IMR-90 (cell line): ENCODE results near the gene PRR23C.

ENCODE experiments used
- BHLHE40 ChIP-seq: fragments of 150-350 bp; IDR thresholded peaks from 2 replicates; pipeline ENCODE4 v1.6.1; 2016; ENCODE audit warnings: mild to moderate bottlenecking, low read depth, low read length
- CEBPB ChIP-seq: IDR thresholded peaks from 2 replicates; pipeline ENCODE4 v1.6.1; 2012; ENCODE audit warnings: low read depth, low read length, improper control_type of control experiment
- CTCF ChIP-seq: conservative IDR thresholded peaks from 2 replicates; pipeline ENCODE4 v1.5.1; 2012; ENCODE audit warnings: mild to moderate bottlenecking, low read depth, low read length, improper control_type of control experiment
- FOS ChIP-seq: fragments of 150-350 bp; IDR thresholded peaks from 2 replicates; pipeline ENCODE4 v1.6.1; 2016; ENCODE audit warnings: low read depth, low read length
- MAFK ChIP-seq: IDR thresholded peaks from 2 replicates; pipeline ENCODE4 v1.6.1; 2012; ENCODE audit warnings: low read depth, low read length, improper control_type of control experiment
- MAZ ChIP-seq: IDR thresholded peaks from 2 replicates; pipeline ENCODE4 v1.6.1; 2012; ENCODE audit warnings: low read depth, mild to moderate bottlenecking, low read length, improper control_type of control experiment, moderate library complexity, borderline replicate concordance
- POLR2A ChIP-seq: IDR thresholded peaks from 2 replicates; pipeline ENCODE4 v1.6.1; 2012; ENCODE audit warnings: mild to moderate bottlenecking, low read depth, low read length
- RAD21 ChIP-seq: IDR thresholded peaks from 2 replicates; pipeline ENCODE4 v1.6.1; 2012; ENCODE audit warnings: low read length, improper control_type of control experiment
- RCOR1 ChIP-seq: IDR thresholded peaks from 2 replicates; pipeline ENCODE4 v1.6.1; 2012; ENCODE audit warnings: mild to moderate bottlenecking, low read length, improper control_type of control experiment; ENCODE audit not compliant: insufficient replicate concordance
- RFX5 ChIP-seq: IDR thresholded peaks from 2 replicates; pipeline ENCODE4 v1.8.0; 2012; ENCODE audit warnings: low read depth, mild to moderate bottlenecking, low read length, moderate library complexity
- SMC3 ChIP-seq: fragments of 150-350 bp; IDR thresholded peaks from 2 replicates; pipeline ENCODE4 v1.6.1; 2016; ENCODE audit warnings: low read depth, mild to moderate bottlenecking, antibody characterized with exemption, low read length, moderate library complexity

GRCh38 chr3:139074565-139075115 lies 29.9 kb upstream of the PRR23C start:
- TF ChIP-seq SMC3 (no peak), CTCF (no peak), MAFK (no peak), POLR2A (no peak), FOS (no peak), RFX5 (no peak), RCOR1 (no peak), CEBPB (no peak), MAZ (no peak), BHLHE40 (no peak), RAD21 (no peak)
